Chondrocyte (in vitro differentiated cells): ENCODE measurements around the gene TIMM29. TPM values are rescaled to one million over a fixed set of nuclear protein-coding genes. Genes with fewer than 3 reads are reported as not detected.
A peak's percentile ranks its signal among the peaks of the same experiment; 100 is the strongest.

ENCODE experiments used
- DNase-seq: peaks from one replicate; pipeline ENCODE4 v3.0.0; 2021; ENCODE audit warnings: mixed read lengths, low spot score
- H3K27ac Mint-ChIP-seq: one replicate; pipeline ENCODE4 v1.8.0; 2021; ENCODE audit warnings: mild to moderate bottlenecking, moderate library complexity, mixed read lengths; ENCODE audit not compliant: unreplicated experiment
- H3K27me3 Mint-ChIP-seq: 2 replicates; pipeline ENCODE4 v1.8.0; 2021; ENCODE audit warnings: low read depth, mixed read lengths
- H3K36me3 Mint-ChIP-seq: 2 replicates; pipeline ENCODE4 v1.8.0; 2021; ENCODE audit warnings: low read depth, mixed read lengths
- H3K4me1 Mint-ChIP-seq: 2 replicates; pipeline ENCODE4 v1.8.0; 2021; ENCODE audit warnings: low read depth, mild to moderate bottlenecking, mixed read lengths
- H3K4me3 Mint-ChIP-seq: one replicate; pipeline ENCODE4 v1.8.0; 2021; ENCODE audit warnings: mild to moderate bottlenecking, moderate library complexity, mixed read lengths; ENCODE audit not compliant: unreplicated experiment
- H3K9me3 Mint-ChIP-seq: 2 replicates; pipeline ENCODE4 v1.8.0; 2021; ENCODE audit warnings: low read depth, mixed read lengths
- CTCF ChIP-seq: fragments of 200-600 bp; sonication (generic); IDR thresholded peaks from 2 replicates; pipeline ENCODE4 v1.5.0; 2021; ENCODE audit warnings: antibody characterized with exemption, mild to moderate bottlenecking, moderate library complexity
- total RNA-seq: library from RNA; stranded (reverse); gene quantifications from 3 replicates; pipeline ENCODE4 v1.2.1, GENCODE V29; 2021

The TIMM29 gene
- total RNA-seq, 1 donor from 2014 or later: 24.2 TPM

GRCh38 chr19:10911579-10912363, 16.8 kb upstream of the TIMM29 start:
- no peaks in the 10 kb centered on the region for H3K9me3 Mint-ChIP-seq
- peak; percentile 82 for DNase-seq
- H3K36me3 Mint-ChIP-seq: peaks cover 12% of the 10 kb centered on the region
- TF ChIP-seq CTCF: no peak
- no peaks in the 10 kb centered on the region for H3K27me3 Mint-ChIP-seq
- H3K4me3 Mint-ChIP-seq: no peak overlapping the region
- peaks cover 6% of the 10 kb centered on the region for H3K4me1 Mint-ChIP-seq
- H3K27ac Mint-ChIP-seq: no peak overlapping the region

DNA sequence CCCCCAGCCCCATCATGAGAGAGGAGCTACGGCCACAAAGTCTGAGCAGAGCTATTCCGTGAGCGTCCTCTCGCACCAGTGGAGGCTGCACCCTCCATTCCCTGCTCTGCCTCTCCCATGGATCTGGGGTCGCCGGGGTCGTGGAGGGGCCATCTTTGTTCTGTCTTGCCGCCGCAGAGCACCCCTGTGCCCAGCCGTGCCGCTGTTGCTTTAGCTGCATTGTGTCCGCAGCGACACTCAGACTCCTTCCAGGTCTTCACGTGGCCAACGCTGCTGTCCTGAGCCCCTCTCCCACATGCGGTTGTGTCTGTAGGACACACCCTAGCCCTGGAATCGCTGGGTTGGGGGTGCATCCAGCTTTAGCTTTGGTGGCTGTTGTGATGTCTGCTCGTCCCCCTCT, 16.0 kb upstream of the TIMM29 start:
- H3K36me3 Mint-ChIP-seq: peaks cover 12% of the 10 kb centered on the region
- no peak for DNase-seq
- TF ChIP-seq CTCF: no peak
- no peaks in the 10 kb centered on the region for H3K9me3 Mint-ChIP-seq
- no peak overlapping the region for H3K27ac Mint-ChIP-seq
- H3K4me1 Mint-ChIP-seq: peaks cover 6% of the 10 kb centered on the region
- no peak overlapping the region for H3K4me3 Mint-ChIP-seq
- no peaks in the 10 kb centered on the region for H3K27me3 Mint-ChIP-seq

GRCh38 chr19:10913716-10914340, 14.8 kb upstream of the TIMM29 start:
- no peak overlapping the region for H3K4me3 Mint-ChIP-seq
- no peak for DNase-seq
- H3K4me1 Mint-ChIP-seq: peaks cover 6% of the 10 kb centered on the region
- no peaks in the 10 kb centered on the region for H3K9me3 Mint-ChIP-seq
- H3K27ac Mint-ChIP-seq: no peak overlapping the region
- H3K36me3 Mint-ChIP-seq: peaks cover 10% of the 10 kb centered on the region
- no peaks in the 10 kb centered on the region for H3K27me3 Mint-ChIP-seq
- no peak for TF ChIP-seq CTCF

DNA sequence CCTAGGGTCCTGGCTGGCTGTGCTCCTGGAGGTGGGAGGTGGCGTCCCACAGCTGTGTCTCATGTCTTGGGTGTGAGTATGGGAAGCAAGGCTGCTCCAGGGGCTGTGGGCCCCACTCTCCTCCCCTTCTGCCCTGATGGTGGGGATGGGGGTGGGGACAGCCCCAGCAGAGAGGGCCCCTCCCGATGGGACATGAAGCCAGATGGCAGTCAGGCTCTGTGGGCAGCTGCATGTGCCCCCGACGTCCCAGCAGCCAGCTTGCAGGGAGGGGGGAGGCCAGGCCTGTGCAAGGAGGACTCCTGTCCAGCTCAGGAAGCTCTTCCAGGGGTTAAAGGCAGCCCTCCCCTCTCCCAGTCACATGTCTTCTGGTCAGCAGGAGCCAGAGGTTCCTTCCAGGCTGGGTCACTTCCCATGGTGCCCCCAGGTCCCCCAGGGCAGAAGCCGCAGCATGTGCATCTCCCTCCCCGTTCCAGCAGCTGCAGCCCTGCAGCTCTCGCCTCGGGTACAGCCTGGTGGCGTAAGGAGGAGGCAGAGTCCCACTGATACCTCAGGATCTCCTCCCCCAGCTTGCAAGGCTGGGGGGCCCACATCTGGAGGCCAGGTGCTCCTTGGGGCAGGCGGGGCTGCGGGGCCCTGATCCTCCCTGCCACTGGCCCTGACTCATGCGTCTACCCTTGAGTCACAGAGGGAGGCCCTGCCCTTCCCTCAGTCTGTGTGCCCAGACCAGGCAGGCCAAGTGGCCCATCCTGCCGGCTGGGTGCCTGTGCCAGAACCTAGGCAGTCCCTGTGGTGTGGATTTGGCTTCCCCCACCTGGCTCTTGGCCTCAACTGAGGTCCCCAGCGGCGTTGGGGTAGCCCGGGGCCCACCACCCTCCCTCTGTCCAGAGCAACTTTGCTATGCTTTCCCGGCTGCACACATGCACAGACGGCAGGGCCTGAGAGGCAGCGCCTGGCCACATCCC, 13.2 kb upstream of the TIMM29 start:
- peaks cover 6% of the 10 kb centered on the region for H3K36me3 Mint-ChIP-seq
- no peaks in the 10 kb centered on the region for H3K9me3 Mint-ChIP-seq
- H3K27ac Mint-ChIP-seq: peak overlapping the region; percentile 36
- peak; percentile 27 for TF ChIP-seq CTCF
- DNase-seq: no peak
- H3K4me3 Mint-ChIP-seq: no peak overlapping the region
- H3K27me3 Mint-ChIP-seq: no peaks in the 10 kb centered on the region
- peaks cover 6% of the 10 kb centered on the region for H3K4me1 Mint-ChIP-seq

GRCh38 chr19:10916602-10917001, 12.0 kb upstream of the TIMM29 start:
- no peaks in the 10 kb centered on the region for H3K27me3 Mint-ChIP-seq
- no peak for DNase-seq
- TF ChIP-seq CTCF: no peak
- no peaks in the 10 kb centered on the region for H3K9me3 Mint-ChIP-seq
- no peak overlapping the region for H3K27ac Mint-ChIP-seq
- H3K36me3 Mint-ChIP-seq: peaks cover 9% of the 10 kb centered on the region
- H3K4me3 Mint-ChIP-seq: no peak overlapping the region
- H3K4me1 Mint-ChIP-seq: peaks cover 6% of the 10 kb centered on the region
